Loucy (cell line): ENCODE measurements around the gene TSHR.

ENCODE experiments used
- CTCF ChIP-seq: fragments of 200-600 bp; sonication (generic); conservative IDR thresholded peaks from 2 replicates; pipeline ENCODE4 v1.5.1; 2014; ENCODE audit warnings: mild to moderate bottlenecking, antibody characterized with exemption, low read length
- EZH2phosphoT487 ChIP-seq: fragments of 200-600 bp; IDR thresholded peaks from 2 replicates; pipeline ENCODE4 v1.6.1; 2018; ENCODE audit warnings: antibody characterized with exemption, mild to moderate bottlenecking, moderate library complexity, borderline replicate concordance

- TF ChIP-seq CTCF, result no peak
- TF ChIP-seq EZH2phosphoT487, result no peak
Measured at GRCh38 chr14:80940146-80940545, 15.3 kb upstream of the TSHR start.
